Transverse colon (tissue), 3 donors: ENCODE measurements around the gene PCNX2.

ENCODE experiments used
- CTCF ChIP-seq, 5 experiments: fragments of 200-600 bp in 3 of 5; fragments of 450-650 bp in 2 of 5; sonication (generic) in 3 of 5; IDR thresholded peaks; 1 replicate in 2 of 5; 2 replicates in 3 of 5; pipeline ENCODE4 v1.5.1; 2016 to 2017; ENCODE audit warnings: antibody characterized with exemption in 5 of 5, inconsistent platforms in 3 of 5, mild to moderate bottlenecking in 2 of 5, moderate library complexity in 1 of 5
- POLR2A ChIP-seq: fragments of 450-650 bp; IDR thresholded peaks from one replicate; pipeline ENCODE4 v1.6.1; 2016; ENCODE audit warnings: antibody characterized with exemption, mild to moderate bottlenecking, moderate library complexity

- TF ChIP-seq CTCF (IDR thresholded peaks at IDR 0.05) (no peak), POLR2A (no peak)
Observed at GRCh38 chr1:232998646-232999045, 296.9 kb downstream of the PCNX2 start.
